K562 (cell line): ENCODE results near the gene USP10.

Experiments used
- EP400 ChIP-seq: fragments of 450-650 bp; IDR thresholded peaks from 2 replicates; pipeline ENCODE4 v1.6.1; 2017; ENCODE audit warnings: antibody characterized with exemption, mild to moderate bottlenecking, moderate library complexity
- ZNF143 ChIP-seq: sonication (generic); formaldehyde crosslinking; IDR thresholded peaks from 2 replicates; pipeline ENCODE4 v1.9.0; 2022; ENCODE audit warnings: mild to moderate bottlenecking, missing genetic modification reagents
- ZNF311 ChIP-seq: fragments of 250-450 bp; sonication (Bioruptor Pico); IDR thresholded peaks from 2 replicates; pipeline ENCODE4 v1.4.0; 2020; ENCODE audit warnings: mild to moderate bottlenecking, moderate library complexity
- ZNF79 ChIP-seq: fragments of 250-450 bp; sonication (Bioruptor Pico); IDR thresholded peaks from 2 replicates; pipeline ENCODE4 v1.4.0; 2020; ENCODE audit warnings: low read depth, mild to moderate bottlenecking, moderate library complexity

DNA sequence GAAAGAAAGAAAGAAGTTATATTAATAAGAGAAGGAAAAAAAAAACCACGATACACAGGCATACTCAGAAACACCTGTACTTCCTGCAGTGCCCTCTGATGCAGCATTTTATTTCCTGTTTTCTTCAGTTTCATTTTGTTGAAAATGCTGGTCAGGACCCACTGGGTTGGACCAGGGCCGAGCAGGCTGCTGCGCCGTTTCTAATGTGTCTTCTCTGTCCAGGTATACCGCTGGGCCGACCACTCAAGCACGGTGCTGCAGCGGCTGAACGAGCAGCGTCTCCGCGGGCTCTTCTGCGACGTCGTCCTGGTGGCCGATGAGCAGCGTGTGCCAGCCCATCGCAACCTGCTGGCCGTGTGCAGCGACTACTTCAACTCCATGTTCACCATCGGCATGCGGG lies 43.2 kb upstream of the USP10 start:
- TF ChIP-seq EP400 (no peak), ZNF143 (CRISPR knock-in tag) (no peak), ZNF311 (no peak), ZNF79 (no peak)
